ENCODE data around the gene ADAM12. TPM values are rescaled to one million over a fixed set of nuclear protein-coding genes. Genes with fewer than 3 reads are reported as not detected.

Gene ADAM12
- total and polyA plus RNA-seq, 10 of the 15 experiments (the other 5 are each of a cell fraction or from before 2014, with no cell fraction given), result under 0.01 to 0.62 (median 0.04) TPM; not detected in 5

DNA sequence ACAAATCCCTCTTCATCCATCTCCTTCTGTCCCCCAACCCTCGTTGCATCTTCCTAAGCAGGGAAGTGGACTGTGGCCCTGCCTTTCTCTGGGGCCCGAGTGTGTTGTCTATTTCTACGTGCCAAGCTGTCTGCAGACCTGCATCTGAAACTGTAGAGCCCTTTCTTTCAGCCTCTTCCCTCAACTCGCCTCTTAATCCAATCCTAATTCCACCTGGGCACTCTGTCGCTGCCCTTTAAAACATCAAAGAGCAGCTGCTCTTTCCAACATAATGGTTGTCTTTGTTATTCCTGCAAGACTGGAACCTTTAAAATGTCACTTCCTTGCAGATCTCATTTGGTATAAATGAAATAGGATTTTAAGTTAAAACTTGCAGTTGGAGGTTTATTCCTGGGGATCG, 21.5 kb upstream of the ADAM12 start:
- TF ChIP-seq SPI1 (IDR thresholded peaks at IDR 0.05; ENCODE audit: borderline replicate concordance, insufficient read depth, low read depth, low read length) (no peak), ZBTB33 (IDR thresholded peaks at IDR 0.05) (no peak), ZNF207 (IDR thresholded peaks at IDR 0.05; ENCODE audit: borderline replicate concordance) (no peak), RAD51 (IDR thresholded peaks at IDR 0.05) (no peak), IKZF1 (conservative IDR thresholded peaks at IDR 0.05) (no peak), TCF12 (IDR thresholded peaks at IDR 0.05; ENCODE audit: low read depth, low read length) (no peak), BMI1 (IDR thresholded peaks at IDR 0.05; ENCODE audit: borderline replicate concordance) (no peak), ASH2L (IDR thresholded peaks at IDR 0.05; ENCODE audit: borderline replicate concordance, low read depth) (no peak), POU2F2 (IDR thresholded peaks at IDR 0.05; ENCODE audit: borderline replicate concordance, low read depth, low read length) (no peak), FOXM1 (IDR thresholded peaks at IDR 0.05; ENCODE audit: low read depth, low read length) (no peak), ZSCAN29 (IDR thresholded peaks at IDR 0.05) (no peak), RELA (IDR thresholded peaks at IDR 0.05; ENCODE audit: borderline replicate concordance, partially characterized antibody) (no peak), JUND (IDR thresholded peaks at IDR 0.05; ENCODE audit: low read depth, low read length) (no peak), JUNB (IDR thresholded peaks at IDR 0.05) (no peak), CEBPB (IDR thresholded peaks at IDR 0.05; ENCODE audit: borderline replicate concordance in 1 of 2, low read depth in 2 of 2, low read length in 2 of 2) (no peak)
- TF ChIP-seq, protein P1, sequence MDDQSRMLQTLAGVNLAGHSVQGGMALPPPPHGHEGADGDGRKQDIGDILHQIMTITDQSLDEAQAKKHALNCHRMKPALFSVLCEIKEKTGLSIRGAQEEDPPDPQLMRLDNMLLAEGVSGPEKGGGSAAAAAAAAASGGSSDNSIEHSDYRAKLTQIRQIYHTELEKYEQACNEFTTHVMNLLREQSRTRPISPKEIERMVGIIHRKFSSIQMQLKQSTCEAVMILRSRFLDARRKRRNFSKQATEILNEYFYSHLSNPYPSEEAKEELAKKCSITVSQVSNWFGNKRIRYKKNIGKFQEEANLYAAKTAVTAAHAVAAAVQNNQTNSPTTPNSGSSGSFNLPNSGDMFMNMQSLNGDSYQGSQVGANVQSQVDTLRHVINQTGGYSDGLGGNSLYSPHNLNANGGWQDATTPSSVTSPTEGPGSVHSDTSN (IDR thresholded peaks at IDR 0.05; ENCODE audit: insufficient replicate concordance, low read depth, low read length), result no peak
- TF ChIP-seq, protein P2, sequence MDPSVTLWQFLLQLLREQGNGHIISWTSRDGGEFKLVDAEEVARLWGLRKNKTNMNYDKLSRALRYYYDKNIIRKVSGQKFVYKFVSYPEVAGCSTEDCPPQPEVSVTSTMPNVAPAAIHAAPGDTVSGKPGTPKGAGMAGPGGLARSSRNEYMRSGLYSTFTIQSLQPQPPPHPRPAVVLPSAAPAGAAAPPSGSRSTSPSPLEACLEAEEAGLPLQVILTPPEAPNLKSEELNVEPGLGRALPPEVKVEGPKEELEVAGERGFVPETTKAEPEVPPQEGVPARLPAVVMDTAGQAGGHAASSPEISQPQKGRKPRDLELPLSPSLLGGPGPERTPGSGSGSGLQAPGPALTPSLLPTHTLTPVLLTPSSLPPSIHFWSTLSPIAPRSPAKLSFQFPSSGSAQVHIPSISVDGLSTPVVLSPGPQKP (IDR thresholded peaks at IDR 0.05; ENCODE audit: low read depth, low read length), result no peak
- BruUV-seq (replicated peaks), result no TSS peak
- FAIRE-seq, result no peak
- Histone ChIP-seq H3K27me3 (replicated peaks in 1 of 2; ENCODE audit: control insufficient read depth in 2 of 2, insufficient read depth in 2 of 2, low read length in 1 of 2) (no peaks in the 10 kb centered on the region), H3K4me1 (ENCODE audit: control insufficient read depth, insufficient read depth, low read length) (no peaks in the 10 kb centered on the region), H3K9me3 (replicated peaks; ENCODE audit: control insufficient read depth, insufficient read depth, low read length) (no peaks in the 10 kb centered on the region), H3K4me3 (no peak overlapping the region), H3K79me2 (ENCODE audit: control insufficient read depth, insufficient read depth, low read length) (no peaks in the 10 kb centered on the region), H3K36me3 (ENCODE audit: control insufficient read depth in 2 of 2, insufficient read depth in 2 of 2, low read length in 1 of 2) (no peaks in the 10 kb centered on the region), H2AFZ (ENCODE audit: control insufficient read depth, low read depth, low read length) (no peak overlapping the region), H3K27ac (ENCODE audit: control insufficient read depth, insufficient read depth) (no peak overlapping the region), H4K20me1 (ENCODE audit: control insufficient read depth, insufficient read depth) (no peaks in the 10 kb centered on the region), H3K4me2 (ENCODE audit: control insufficient read depth, insufficient read depth) (no peak overlapping the region), H3K9ac (ENCODE audit: control insufficient read depth, insufficient read depth, low read length) (no peak overlapping the region)
- RAD21 ChIA-PET (ENCODE audit: unreplicated experiment), result no interaction called here
- ATAC-seq, result no peak
- SMC1A ChIA-PET (ENCODE audit: uncharacterized antibody, unreplicated experiment), result no interaction called here
- CTCF ChIA-PET, result no interaction called here
- 13% methylated on average over 6 of the region's 6 CpGs for WGBS (ENCODE audit: insufficient coverage, insufficient replicate concordance, low lambda C conversion rate, missing lambda C conversion rate)
- intact Hi-C loops (cut with micrococcal nuclease; ENCODE audit: unreplicated experiment), result no loop called here
- POLR2A ChIA-PET, result no interaction called here
- in situ Hi-C loops (cut with MboI), result no loop called here
- no peak for DNase-seq (ENCODE audit: low read depth, low spot score)

Measured in GM12878 (cell line).